ENCODE measurements around the gene FCRLA.

The FCRLA gene

DNA sequence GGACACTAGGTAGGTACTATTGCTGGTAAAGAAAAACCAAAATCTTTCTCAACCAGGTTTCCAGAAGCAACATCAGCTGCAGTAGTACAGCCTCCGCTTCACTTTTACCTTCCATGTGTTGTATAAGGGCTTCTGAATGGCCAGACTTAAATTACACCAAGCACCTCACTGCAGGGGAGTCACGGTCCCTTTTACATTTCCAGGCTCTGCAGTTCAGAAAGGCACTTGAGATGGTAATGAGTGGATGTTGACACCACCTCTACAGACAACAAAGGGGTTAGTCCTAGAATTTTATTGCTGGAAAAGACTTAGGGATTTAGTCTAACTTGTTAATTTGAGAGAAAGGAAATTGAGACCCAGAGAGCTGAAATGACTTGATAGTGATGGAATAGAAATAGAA, 30.6 kb downstream of the FCRLA start:
- peaks cover 48% of the 10 kb centered on the region for H3K4me1 Mint-ChIP-seq
- no peak overlapping the region for H3K27ac Mint-ChIP-seq
- H3K4me3 Mint-ChIP-seq: no peak overlapping the region
- DNase-seq (ENCODE audit: low spot score in 2 of 2) (no peak), ATAC-seq (no peak)
- H3K9me3 Mint-ChIP-seq: no peaks in the 10 kb centered on the region
- H3K36me3 Mint-ChIP-seq: no peaks in the 10 kb centered on the region

DNA sequence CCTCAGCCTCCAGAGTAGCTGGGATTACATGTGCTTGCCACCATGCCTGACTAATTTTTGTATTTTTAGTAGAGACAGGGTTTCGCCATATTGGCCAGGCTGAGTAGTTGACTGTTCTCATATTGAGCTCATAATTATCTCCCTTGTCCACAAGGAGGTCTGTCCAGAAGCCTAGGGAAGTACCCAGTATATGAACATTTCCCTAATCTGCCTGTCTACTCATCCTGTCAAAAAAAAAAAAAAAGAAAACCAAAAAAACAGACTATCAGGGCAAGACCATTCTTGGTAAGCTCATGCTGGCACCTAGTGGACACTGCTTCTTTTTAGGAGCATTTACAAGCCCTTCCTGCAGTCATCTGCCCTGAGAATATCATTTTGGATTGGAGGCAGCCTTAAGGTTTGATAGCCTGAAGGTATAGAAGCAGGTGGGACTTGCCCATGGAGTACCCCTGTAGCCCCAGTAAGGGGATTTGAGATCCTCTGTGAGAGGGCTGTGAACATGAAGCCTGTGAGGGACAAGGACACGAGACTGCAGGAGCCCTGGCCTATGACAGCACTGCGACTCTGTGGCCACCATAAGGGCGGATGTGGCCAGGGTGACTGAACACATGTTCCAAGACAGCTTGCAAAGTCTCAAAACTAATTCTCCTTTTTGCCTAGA, 31.7 kb downstream of the FCRLA start:
- Mint-ChIP-seq H3K27ac (no peak overlapping the region), H3K9me3 (no peaks in the 10 kb centered on the region), H3K4me1 (peaks cover 52% of the 10 kb centered on the region), H3K36me3 (no peaks in the 10 kb centered on the region), H3K4me3 (peak overlapping the region; percentile 31)
- ATAC-seq: peak; percentile 95
- DNase-seq (ENCODE audit: low spot score in 2 of 2): peak; percentile 56 to 84

GRCh38 chr1:161739865-161740566, 33.0 kb downstream of the FCRLA start:
- Mint-ChIP-seq H3K27ac (no peak overlapping the region), H3K4me1 (peaks cover 63% of the 10 kb centered on the region), H3K9me3 (no peaks in the 10 kb centered on the region), H3K36me3 (peaks cover under 1% of the 10 kb centered on the region), H3K4me3 (peak overlapping the region; percentile 31)
- ATAC-seq: peak; percentile 31
- no peak for DNase-seq (ENCODE audit: low spot score in 2 of 2)

DNA sequence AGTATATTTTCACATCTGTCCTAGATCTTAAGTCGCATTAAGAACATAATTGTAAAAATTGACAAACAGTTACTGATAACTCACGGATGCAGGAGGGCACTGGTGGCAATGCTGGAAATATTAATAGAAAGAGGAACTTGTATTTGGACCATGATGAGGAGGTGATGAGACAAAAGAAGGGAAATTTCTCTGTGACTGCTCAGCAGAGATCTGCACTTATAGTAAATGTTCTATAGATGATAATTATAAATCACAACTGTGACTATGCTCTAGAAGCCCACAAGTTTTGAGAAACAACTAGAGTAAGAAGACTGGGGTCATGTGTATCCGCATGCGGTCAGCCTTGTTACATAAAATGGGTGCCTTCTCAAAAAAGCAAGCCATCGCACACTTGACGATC, 33.9 kb downstream of the FCRLA start:
- Mint-ChIP-seq H3K36me3 (peaks cover 7% of the 10 kb centered on the region), H3K9me3 (no peaks in the 10 kb centered on the region), H3K27ac (no peak overlapping the region), H3K4me1 (peaks cover 65% of the 10 kb centered on the region), H3K4me3 (no peak overlapping the region)
- DNase-seq (ENCODE audit: low spot score in 2 of 2): no peak
- ATAC-seq: no peak

GRCh38 chr1:161743231-161743630, 36.2 kb downstream of the FCRLA start:
- Mint-ChIP-seq H3K9me3 (no peaks in the 10 kb centered on the region), H3K4me1 (peaks cover 58% of the 10 kb centered on the region), H3K4me3 (no peak overlapping the region), H3K27ac (no peak overlapping the region), H3K36me3 (peaks cover 7% of the 10 kb centered on the region)
- DNase-seq (ENCODE audit: low spot score in 2 of 2): no peak
- ATAC-seq: no peak

GRCh38 chr1:161747801-161748200, 40.8 kb downstream of the FCRLA start:
- no peak for ATAC-seq
- Mint-ChIP-seq H3K36me3 (peaks cover 41% of the 10 kb centered on the region), H3K4me3 (no peak overlapping the region), H3K9me3 (no peaks in the 10 kb centered on the region), H3K27ac (no peak overlapping the region), H3K4me1 (peaks cover 49% of the 10 kb centered on the region)
- DNase-seq (ENCODE audit: low spot score in 2 of 2): no peak

DNA sequence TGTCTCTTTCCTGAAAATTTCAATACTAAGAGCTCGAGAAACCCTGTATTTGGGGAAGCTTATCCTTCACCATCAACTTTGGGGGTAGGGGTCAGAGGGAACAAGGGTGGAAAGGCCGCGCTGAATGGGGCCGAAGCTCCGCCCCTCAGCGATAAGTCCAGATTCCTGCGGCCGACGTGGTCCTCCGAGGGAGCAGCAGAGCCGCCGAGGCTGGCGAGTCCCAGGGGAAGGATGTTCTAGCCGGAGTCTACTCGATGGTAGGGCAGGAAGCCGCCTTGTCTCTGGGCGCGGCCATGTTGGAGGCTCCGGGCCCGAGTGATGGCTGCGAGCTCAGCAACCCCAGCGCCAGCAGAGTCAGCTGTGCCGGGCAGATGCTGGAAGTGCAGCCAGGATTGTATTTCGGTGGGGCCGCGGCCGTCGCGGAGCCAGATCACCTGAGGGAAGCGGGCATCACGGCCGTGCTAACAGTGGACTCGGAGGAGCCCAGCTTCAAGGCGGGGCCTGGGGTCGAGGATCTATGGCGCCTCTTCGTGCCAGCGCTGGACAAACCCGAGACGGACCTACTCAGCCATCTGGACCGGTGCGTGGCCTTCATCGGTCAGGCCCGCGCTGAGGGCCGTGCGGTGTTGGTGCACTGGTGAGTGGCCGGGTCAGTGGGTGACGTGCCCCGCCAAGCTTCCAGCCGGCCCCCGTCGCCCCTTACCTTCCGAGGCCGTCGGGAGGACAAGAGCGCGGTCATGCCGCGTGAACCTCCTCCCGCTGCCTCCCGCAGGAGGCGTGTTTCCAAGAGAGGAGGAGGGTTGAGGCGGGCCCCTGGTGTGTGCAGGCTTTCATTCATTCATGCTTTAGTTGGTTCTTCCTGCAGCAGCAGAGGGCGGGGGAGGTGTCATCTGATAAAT, 42.7 kb downstream of the FCRLA start, which contains the start of gene DUSP12:
Gene DUSP12, plus strand, starts transcription at position 278 of the 899 bp plus-strand sequence. Its CDS starts 16 bp downstream, at position 294.
- Mint-ChIP-seq H3K27ac (peak within 1 kb of the TSS; percentile 97), H3K36me3 (peaks cover 61% of the 10 kb centered on the region), H3K9me3 (peaks cover 5% of the 10 kb centered on the region), H3K4me3 (peak within 1 kb of the TSS; percentile 96), H3K4me1 (peaks cover 47% of the 10 kb centered on the region)
- peak; percentile 73 to 92 for DNase-seq (ENCODE audit: low spot score in 2 of 2)
- ATAC-seq: peak; percentile 97

GRCh38 chr1:161763522-161764098, 56.6 kb downstream of the FCRLA start:
- ATAC-seq (peak; percentile 50), DNase-seq (ENCODE audit: low spot score in 2 of 2) (no peak)

More at GRCh38 chr1:161763522-161764098, 56.6 kb downstream of the FCRLA start:
- Mint-ChIP-seq H3K4me3 (peak overlapping the region; percentile 38), H3K4me1 (peaks cover 24% of the 10 kb centered on the region), H3K9me3 (no peaks in the 10 kb centered on the region), H3K27ac (no peak overlapping the region), H3K36me3 (peaks cover 25% of the 10 kb centered on the region)
